ENCODE data around the gene MRPS2. TPM values are rescaled to one million over a fixed set of nuclear protein-coding genes. Genes with fewer than 3 reads are reported as not detected.
A peak's percentile ranks its signal among the peaks of the same experiment; 100 is the strongest.
"Not testable (repeated sequence)": the region's sequence is repeated elsewhere in the genome, so short reads cannot be mapped to it uniquely, and the experiment has no call there.

Gene MRPS2
- 10 to 100 TPM; 74.0 to 78.8 TPM for total RNA-seq

- DNase-seq = peak; percentile 91
- Mint-ChIP-seq H3K27ac (peak within 1 kb of the TSS; percentile 93), H3K4me1 (peaks cover 11% of the 10 kb centered on the region), H3K4me3 (peak within 1 kb of the TSS; percentile 93), H3K9me3 (no peaks in the 10 kb centered on the region), H3K36me3 (peaks cover 30% of the 10 kb centered on the region), H3K27me3 (peaks cover 4% of the 10 kb centered on the region)
Measured at GRCh38 chr9:135500525-135501260, at the start of gene MRPS2. Gene MRPS2, plus strand, starts transcription at chr9:135500682. Its CDS starts 29 bp downstream, at chr9:135500711.

DNA sequence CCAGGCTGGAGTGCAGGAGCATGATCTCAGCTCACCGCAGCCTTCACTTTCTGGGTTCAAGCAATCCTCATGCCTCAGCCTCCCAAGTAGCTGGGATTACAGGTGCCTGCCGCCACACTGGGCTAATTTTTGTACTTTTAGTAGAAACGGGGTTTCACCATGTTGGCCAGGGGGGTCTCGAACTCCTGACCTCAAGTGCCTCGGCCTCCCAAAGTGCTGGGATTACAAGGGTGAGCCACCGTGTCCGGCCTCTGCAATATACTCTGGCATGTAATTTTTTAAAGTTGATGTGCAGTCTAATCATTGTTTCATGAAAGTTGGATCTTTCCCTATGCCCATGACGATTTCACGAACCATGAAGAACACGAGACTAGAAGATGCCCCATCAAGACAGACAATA is 49.5 kb upstream of the MRPS2 start:
- H3K27ac Mint-ChIP-seq = no peak overlapping the region
- no peak overlapping the region for H3K4me3 Mint-ChIP-seq
- no peaks in the 10 kb centered on the region for H3K4me1 Mint-ChIP-seq
- H3K36me3 Mint-ChIP-seq = no peaks in the 10 kb centered on the region
- no peak for DNase-seq
- peaks cover 6% of the 10 kb centered on the region for H3K27me3 Mint-ChIP-seq
- H3K9me3 Mint-ChIP-seq = no peaks in the 10 kb centered on the region

- H3K27me3 Mint-ChIP-seq = peaks cover 15% of the 10 kb centered on the region
- DNase-seq, H3K36me3 Mint-ChIP-seq, H3K9me3 Mint-ChIP-seq, H3K4me1 Mint-ChIP-seq, H3K4me3 Mint-ChIP-seq, H3K27ac Mint-ChIP-seq: not testable (repeated sequence)
Measured at GRCh38 chr9:135451909-135452308, 48.6 kb upstream of the MRPS2 start.

DNA sequence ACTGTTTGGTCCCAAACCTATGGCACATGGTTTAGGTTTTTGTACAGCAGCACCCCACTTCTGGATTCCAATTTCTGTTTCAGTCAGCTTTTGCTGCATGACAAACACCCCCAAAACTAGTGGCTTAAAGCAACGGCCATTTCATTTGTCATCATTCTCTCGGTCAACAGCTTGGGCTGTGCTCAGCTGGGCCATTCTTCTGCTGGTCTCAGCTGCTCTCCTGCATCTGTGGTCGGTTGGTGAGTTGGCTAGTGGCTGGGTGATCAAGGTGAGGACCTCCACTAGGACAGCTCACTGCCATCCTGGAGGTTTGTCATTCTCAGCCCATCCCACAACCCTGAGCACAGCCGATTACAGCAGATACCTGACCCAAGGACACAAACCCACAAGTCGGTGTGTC is 45.7 kb upstream of the MRPS2 start:
- H3K9me3 Mint-ChIP-seq = no peaks in the 10 kb centered on the region
- no peak overlapping the region for H3K4me3 Mint-ChIP-seq
- no peak for DNase-seq
- H3K36me3 Mint-ChIP-seq = no peaks in the 10 kb centered on the region
- peaks cover 30% of the 10 kb centered on the region for H3K27me3 Mint-ChIP-seq
- no peak overlapping the region for H3K27ac Mint-ChIP-seq
- H3K4me1 Mint-ChIP-seq = no peaks in the 10 kb centered on the region

GRCh38 chr9:135455401-135456030 is 45.0 kb upstream of the MRPS2 start:
- Mint-ChIP-seq H3K27ac (no peak overlapping the region), H3K27me3 (peaks cover 35% of the 10 kb centered on the region), H3K9me3 (no peaks in the 10 kb centered on the region), H3K36me3 (no peaks in the 10 kb centered on the region), H3K4me3 (no peak overlapping the region), H3K4me1 (no peaks in the 10 kb centered on the region)
- no peak for DNase-seq

GRCh38 chr9:135456436-135457104 is 43.9 kb upstream of the MRPS2 start:
- DNase-seq = no peak
- Mint-ChIP-seq H3K4me3 (no peak overlapping the region), H3K36me3 (no peaks in the 10 kb centered on the region), H3K27ac (no peak overlapping the region), H3K9me3 (no peaks in the 10 kb centered on the region), H3K4me1 (no peaks in the 10 kb centered on the region), H3K27me3 (peaks cover 46% of the 10 kb centered on the region)

- not testable (repeated sequence) for H3K4me1 Mint-ChIP-seq, H3K36me3 Mint-ChIP-seq, H3K9me3 Mint-ChIP-seq, DNase-seq, H3K4me3 Mint-ChIP-seq, H3K27ac Mint-ChIP-seq
- H3K27me3 Mint-ChIP-seq = peaks cover 51% of the 10 kb centered on the region
Measured at GRCh38 chr9:135458478-135458877, 42.0 kb upstream of the MRPS2 start.

DNA sequence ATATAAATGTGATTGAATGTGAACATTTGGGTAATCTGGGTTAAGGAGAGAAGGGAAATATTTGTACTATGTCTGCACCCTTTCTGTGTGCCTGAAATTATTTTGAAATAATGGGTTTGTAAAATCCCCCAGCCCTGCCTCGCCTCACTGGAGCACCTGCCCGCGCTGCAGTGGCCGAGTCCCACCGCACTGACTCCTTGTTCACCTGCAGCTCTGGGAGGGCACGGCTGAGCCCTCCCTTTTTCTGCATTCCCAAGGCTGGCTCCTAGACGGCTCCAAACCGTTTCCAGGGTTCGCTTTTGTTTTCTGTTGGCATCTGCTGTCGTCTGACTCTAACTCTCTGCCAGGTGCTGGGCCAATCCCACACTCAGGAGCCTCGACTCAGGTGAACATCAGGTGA is 38.5 kb upstream of the MRPS2 start:
- no peak overlapping the region for H3K4me3 Mint-ChIP-seq
- no peaks in the 10 kb centered on the region for H3K9me3 Mint-ChIP-seq
- no peak for DNase-seq
- no peak overlapping the region for H3K27ac Mint-ChIP-seq
- no peaks in the 10 kb centered on the region for H3K36me3 Mint-ChIP-seq
- H3K27me3 Mint-ChIP-seq = peaks cover 46% of the 10 kb centered on the region
- no peaks in the 10 kb centered on the region for H3K4me1 Mint-ChIP-seq

GRCh38 chr9:135463140-135463539 is 37.3 kb upstream of the MRPS2 start:
- H3K36me3 Mint-ChIP-seq = no peaks in the 10 kb centered on the region
- H3K4me1 Mint-ChIP-seq = no peaks in the 10 kb centered on the region
- H3K27me3 Mint-ChIP-seq = peaks cover 46% of the 10 kb centered on the region
- no peak overlapping the region for H3K4me3 Mint-ChIP-seq
- no peak overlapping the region for H3K27ac Mint-ChIP-seq
- H3K9me3 Mint-ChIP-seq = no peaks in the 10 kb centered on the region
- no peak for DNase-seq

- Mint-ChIP-seq H3K4me3 (no peak overlapping the region), H3K27me3 (peaks cover 51% of the 10 kb centered on the region), H3K27ac (no peak overlapping the region), H3K9me3 (no peaks in the 10 kb centered on the region), H3K36me3 (no peaks in the 10 kb centered on the region), H3K4me1 (peaks cover 6% of the 10 kb centered on the region)
- DNase-seq = no peak
Measured at GRCh38 chr9:135464181-135464580, 36.3 kb upstream of the MRPS2 start.

- DNase-seq = no peak
- peaks cover 51% of the 10 kb centered on the region for H3K27me3 Mint-ChIP-seq
- peaks cover 6% of the 10 kb centered on the region for H3K4me1 Mint-ChIP-seq
- no peaks in the 10 kb centered on the region for H3K9me3 Mint-ChIP-seq
- no peak overlapping the region for H3K4me3 Mint-ChIP-seq
- H3K36me3 Mint-ChIP-seq = no peaks in the 10 kb centered on the region
- H3K27ac Mint-ChIP-seq = no peak overlapping the region
Measured at GRCh38 chr9:135468854-135469521, 31.5 kb upstream of the MRPS2 start.

GRCh38 chr9:135471791-135472640 is 28.5 kb upstream of the MRPS2 start:
- DNase-seq = no peak
- H3K4me3 Mint-ChIP-seq = no peak overlapping the region
- no peaks in the 10 kb centered on the region for H3K36me3 Mint-ChIP-seq
- peaks cover 6% of the 10 kb centered on the region for H3K4me1 Mint-ChIP-seq
- H3K27me3 Mint-ChIP-seq = peaks cover 61% of the 10 kb centered on the region
- H3K9me3 Mint-ChIP-seq = no peaks in the 10 kb centered on the region
- no peak overlapping the region for H3K27ac Mint-ChIP-seq

DNA sequence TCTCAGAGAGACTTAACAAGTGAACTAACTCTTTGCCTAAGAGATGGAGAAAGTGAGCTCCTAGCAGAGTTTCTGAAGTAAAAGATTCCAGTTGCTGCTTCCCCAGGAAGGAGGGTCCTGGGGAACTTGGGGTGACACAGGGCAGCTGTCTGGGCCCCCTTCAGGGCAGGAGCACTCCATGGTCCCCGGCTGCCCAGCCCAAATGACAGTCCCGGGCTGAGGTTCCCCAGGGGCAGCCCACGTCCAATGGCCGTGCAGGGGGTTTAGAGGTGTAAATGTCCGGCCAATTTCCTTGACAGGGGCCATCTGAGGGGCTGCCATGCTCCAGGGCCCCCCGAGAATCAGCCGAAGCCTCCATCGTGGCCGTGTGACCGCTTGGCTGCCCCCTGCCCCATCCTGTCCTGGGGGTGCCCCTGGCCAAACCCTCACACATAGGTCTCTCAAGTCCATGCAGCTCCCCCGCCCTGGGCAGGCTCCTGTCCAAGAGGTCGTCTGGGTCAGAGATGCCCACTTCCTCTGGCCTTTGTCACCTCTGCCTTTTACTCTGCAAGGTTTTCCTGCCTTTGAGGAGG is 26.4 kb upstream of the MRPS2 start:
- Mint-ChIP-seq H3K27me3 (peaks cover 61% of the 10 kb centered on the region), H3K27ac (no peak overlapping the region), H3K36me3 (no peaks in the 10 kb centered on the region), H3K9me3 (no peaks in the 10 kb centered on the region), H3K4me1 (peaks cover 3% of the 10 kb centered on the region), H3K4me3 (no peak overlapping the region)
- no peak for DNase-seq

GRCh38 chr9:135474915-135475314 is 25.6 kb upstream of the MRPS2 start:
- no peaks in the 10 kb centered on the region for H3K9me3 Mint-ChIP-seq
- peaks cover 1% of the 10 kb centered on the region for H3K4me1 Mint-ChIP-seq
- DNase-seq = no peak
- no peaks in the 10 kb centered on the region for H3K36me3 Mint-ChIP-seq
- no peak overlapping the region for H3K4me3 Mint-ChIP-seq
- peaks cover 52% of the 10 kb centered on the region for H3K27me3 Mint-ChIP-seq
- H3K27ac Mint-ChIP-seq = no peak overlapping the region
